Stimulated activated CD4-positive, alpha-beta T cell treated with anti-CD3 and anti-CD28 coated beads, Interleukin-2, amount 100 ng/mL, for 48 hours (primary cell): Measurements from ENCODE around the gene PNPLA7.
"Not testable (repeated sequence)": the region's sequence is repeated elsewhere in the genome, so short reads cannot be mapped to it uniquely, and the experiment has no call there.

ENCODE experiments used
- DNase-seq, 2 donors: peaks; one replicate each; pipeline ENCODE4 v3.0.0-alpha.2; 2020

PNPLA7 gene

GRCh38 chr9:137459152-137459600, 91.0 kb downstream of the PNPLA7 start, which contains the start of gene NSMF:
NSMF (minus strand) TSS chr9:137459334; CDS start chr9:137459102, 232 bp downstream.
- peak; percentile 91 to 97 for DNase-seq

- no peak for DNase-seq
These were observed 91.7 kb downstream of the PNPLA7 start for GRCh38 chr9:137458194-137459151.

GRCh38 chr9:137457406-137458193, 92.6 kb downstream of the PNPLA7 start:
- no peak for DNase-seq

GRCh38 chr9:137456864-137457405, 93.3 kb downstream of the PNPLA7 start:
- DNase-seq = no peak

GRCh38 chr9:137456061-137456863, 93.9 kb downstream of the PNPLA7 start:
- DNase-seq = no peak

GRCh38 chr9:137455359-137455991, 94.7 kb downstream of the PNPLA7 start:
- no peak for DNase-seq

GRCh38 chr9:137454597-137455358, 95.4 kb downstream of the PNPLA7 start:
- DNase-seq = no peak

GRCh38 chr9:137454145-137454596, 96.0 kb downstream of the PNPLA7 start:
- DNase-seq = peak in 1 of 2 donors; percentile 55

GRCh38 chr9:137453643-137454081, 96.5 kb downstream of the PNPLA7 start:
- DNase-seq = peak; percentile 51 to 64

GRCh38 chr9:137452761-137453642, 97.2 kb downstream of the PNPLA7 start:
- no peak for DNase-seq

- DNase-seq = no peak
These were observed 98.0 kb downstream of the PNPLA7 start for GRCh38 chr9:137452006-137452760.

- DNase-seq = not testable (repeated sequence)
These were observed 98.8 kb downstream of the PNPLA7 start for GRCh38 chr9:137451264-137452005.

- DNase-seq = not testable (repeated sequence)
These were observed 99.5 kb downstream of the PNPLA7 start for GRCh38 chr9:137450539-137451222.

- DNase-seq = no peak
These were observed 100.2 kb downstream of the PNPLA7 start for GRCh38 chr9:137449931-137450538.

GRCh38 chr9:137449081-137449844, 100.9 kb downstream of the PNPLA7 start:
- no peak for DNase-seq

- DNase-seq = no peak
These were observed 101.6 kb downstream of the PNPLA7 start for GRCh38 chr9:137448602-137448962.
